Neural crest cell (in vitro differentiated cells): ENCODE data around the gene SCRT2. TPM values are rescaled to one million over a fixed set of nuclear protein-coding genes. Genes with fewer than 3 reads are reported as not detected.

Experiments
- DNase-seq: peaks from one replicate; pipeline ENCODE4 v3.0.0; 2021; ENCODE audit warnings: low read depth, mixed read lengths, low spot score
- H3K27ac Mint-ChIP-seq: one replicate; pipeline ENCODE4 v1.8.0; 2021; ENCODE audit warnings: mild to moderate bottlenecking, mixed read lengths; ENCODE audit not compliant: unreplicated experiment
- H3K27me3 Mint-ChIP-seq: 2 replicates; pipeline ENCODE4 v1.8.0; 2021; ENCODE audit warnings: low read depth, mild to moderate bottlenecking, mixed read lengths
- H3K36me3 Mint-ChIP-seq: 2 replicates; pipeline ENCODE4 v1.8.0; 2021; ENCODE audit warnings: low read depth, mild to moderate bottlenecking, mixed read lengths
- H3K4me1 Mint-ChIP-seq: 2 replicates; pipeline ENCODE4 v1.8.0; 2021; ENCODE audit warnings: mixed read lengths
- H3K4me3 Mint-ChIP-seq: one replicate; pipeline ENCODE4 v1.8.0; 2021; ENCODE audit warnings: mild to moderate bottlenecking, mixed read lengths
- H3K9me3 Mint-ChIP-seq: 2 replicates; pipeline ENCODE4 v1.8.0; 2021; ENCODE audit warnings: mixed read lengths
- total RNA-seq: library from RNA; stranded (reverse); gene quantifications from 2 replicates; pipeline ENCODE4 v1.2.1, GENCODE V29; 2021
- TF ChIP-seq, protein P1 (sequence below): fragments of 200-600 bp; sonication (generic); conservative IDR thresholded peaks from 2 replicates; pipeline ENCODE4 v1.5.0; 2021; ENCODE audit warnings: antibody characterized with exemption, mild to moderate bottlenecking

Gene SCRT2
- total RNA-seq, 1 donor from 2014 or later, result 3.7 TPM

DNA sequence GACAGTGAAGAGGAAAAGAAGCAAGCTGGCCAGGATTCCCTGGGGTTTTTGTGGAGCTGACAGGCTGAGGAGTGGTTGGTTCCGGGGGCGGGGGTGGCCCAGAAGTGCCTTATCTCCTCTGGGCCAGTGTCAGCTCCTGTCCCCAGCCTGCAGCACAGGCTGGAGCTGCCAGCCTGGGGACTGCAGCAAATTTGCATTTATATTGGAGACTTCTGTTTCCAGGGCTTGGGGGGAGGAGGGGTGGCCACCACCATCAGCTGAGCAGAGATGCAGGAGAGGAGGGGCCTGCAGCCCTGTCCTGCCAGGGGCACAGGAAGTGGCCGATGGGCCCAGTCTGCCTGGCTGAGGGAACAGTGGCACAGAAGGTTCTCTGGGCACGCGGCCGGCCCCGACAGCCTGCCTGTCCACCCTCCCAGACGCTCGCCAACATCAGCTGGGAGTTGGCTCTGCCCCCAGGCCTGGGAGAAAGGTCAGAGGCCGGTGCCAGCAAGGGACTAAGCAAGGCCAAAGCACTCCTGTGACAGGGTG, 24.3 kb upstream of the SCRT2 start:
- Mint-ChIP-seq H3K27ac (no peak overlapping the region), H3K27me3 (no peaks in the 10 kb centered on the region), H3K4me3 (no peak overlapping the region), H3K36me3 (no peaks in the 10 kb centered on the region), H3K4me1 (peaks cover 24% of the 10 kb centered on the region), H3K9me3 (no peaks in the 10 kb centered on the region)
- DNase-seq, result no peak
- TF ChIP-seq, protein P1, sequence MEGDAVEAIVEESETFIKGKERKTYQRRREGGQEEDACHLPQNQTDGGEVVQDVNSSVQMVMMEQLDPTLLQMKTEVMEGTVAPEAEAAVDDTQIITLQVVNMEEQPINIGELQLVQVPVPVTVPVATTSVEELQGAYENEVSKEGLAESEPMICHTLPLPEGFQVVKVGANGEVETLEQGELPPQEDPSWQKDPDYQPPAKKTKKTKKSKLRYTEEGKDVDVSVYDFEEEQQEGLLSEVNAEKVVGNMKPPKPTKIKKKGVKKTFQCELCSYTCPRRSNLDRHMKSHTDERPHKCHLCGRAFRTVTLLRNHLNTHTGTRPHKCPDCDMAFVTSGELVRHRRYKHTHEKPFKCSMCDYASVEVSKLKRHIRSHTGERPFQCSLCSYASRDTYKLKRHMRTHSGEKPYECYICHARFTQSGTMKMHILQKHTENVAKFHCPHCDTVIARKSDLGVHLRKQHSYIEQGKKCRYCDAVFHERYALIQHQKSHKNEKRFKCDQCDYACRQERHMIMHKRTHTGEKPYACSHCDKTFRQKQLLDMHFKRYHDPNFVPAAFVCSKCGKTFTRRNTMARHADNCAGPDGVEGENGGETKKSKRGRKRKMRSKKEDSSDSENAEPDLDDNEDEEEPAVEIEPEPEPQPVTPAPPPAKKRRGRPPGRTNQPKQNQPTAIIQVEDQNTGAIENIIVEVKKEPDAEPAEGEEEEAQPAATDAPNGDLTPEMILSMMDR, result no peak

DNA sequence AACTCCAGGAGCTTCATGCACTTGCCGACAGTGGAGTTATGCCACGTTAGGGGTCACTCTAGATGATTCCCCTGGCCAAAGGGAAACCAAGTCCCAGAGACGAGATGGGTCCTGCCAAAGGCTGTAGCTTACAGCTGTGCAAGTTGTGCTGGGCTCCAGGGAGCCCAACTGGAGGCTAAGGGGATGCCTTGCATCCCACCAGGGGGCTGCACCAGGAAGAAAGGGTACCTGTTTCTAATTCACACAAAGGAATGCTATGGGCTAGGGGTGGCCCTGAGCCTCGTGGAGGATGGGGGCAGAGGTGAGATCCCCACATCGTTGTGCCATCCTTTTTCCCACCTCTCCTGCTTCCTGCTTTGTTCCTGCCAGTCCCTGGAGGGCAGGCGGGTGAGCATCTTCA, 23.7 kb upstream of the SCRT2 start:
- Mint-ChIP-seq H3K36me3 (no peaks in the 10 kb centered on the region), H3K4me3 (no peak overlapping the region), H3K9me3 (no peaks in the 10 kb centered on the region), H3K4me1 (peaks cover 24% of the 10 kb centered on the region), H3K27me3 (peaks cover under 1% of the 10 kb centered on the region), H3K27ac (no peak overlapping the region)
- no peak for DNase-seq
- TF ChIP-seq, protein P1, result no peak

DNA sequence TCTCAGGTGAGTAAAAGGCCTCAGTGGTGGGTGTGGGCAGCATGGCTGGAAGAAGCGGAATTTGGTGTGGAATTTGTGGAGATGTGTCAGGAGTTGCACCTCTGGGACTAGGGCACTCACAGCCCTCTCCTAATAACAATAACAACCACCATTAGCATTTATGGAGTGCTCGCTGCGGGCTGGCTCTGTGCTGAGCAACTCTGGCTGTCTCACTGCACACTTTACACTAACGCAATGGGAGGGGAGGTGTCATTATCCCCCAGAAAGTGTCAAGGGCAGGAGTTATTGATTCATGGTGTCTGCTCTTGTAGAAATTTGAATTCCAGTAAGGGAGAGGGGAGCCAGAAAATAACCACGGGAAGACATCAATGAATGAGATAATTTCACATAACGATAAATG, 22.7 kb upstream of the SCRT2 start:
- Mint-ChIP-seq H3K36me3 (no peaks in the 10 kb centered on the region), H3K27me3 (peaks cover 5% of the 10 kb centered on the region), H3K9me3 (no peaks in the 10 kb centered on the region), H3K27ac (no peak overlapping the region), H3K4me1 (peaks cover 24% of the 10 kb centered on the region), H3K4me3 (no peak overlapping the region)
- no peak for DNase-seq
- TF ChIP-seq, protein P1, result no peak

DNA sequence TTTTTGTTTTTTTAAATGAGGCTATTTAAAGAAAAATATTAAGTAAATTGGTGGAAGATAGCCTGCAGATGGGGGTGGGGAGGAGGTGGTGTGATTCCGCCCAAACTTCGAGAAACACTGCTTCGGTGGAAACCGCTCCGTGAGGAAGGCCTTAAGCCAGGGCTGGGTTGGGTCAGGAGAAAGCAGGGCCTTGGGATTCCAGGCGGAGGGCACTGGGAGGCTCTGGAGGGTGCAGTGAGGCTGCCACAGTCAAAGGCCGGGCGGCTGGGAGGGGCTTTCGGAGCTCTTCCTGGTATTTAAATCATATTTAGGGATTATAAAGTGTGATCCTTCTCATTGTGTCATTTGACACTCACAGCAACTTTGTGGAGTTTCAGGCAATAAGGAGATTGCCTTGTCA, 22.2 kb upstream of the SCRT2 start:
- Mint-ChIP-seq H3K4me3 (no peak overlapping the region), H3K27ac (no peak overlapping the region), H3K9me3 (no peaks in the 10 kb centered on the region), H3K4me1 (peaks cover 24% of the 10 kb centered on the region), H3K27me3 (peaks cover 7% of the 10 kb centered on the region), H3K36me3 (no peaks in the 10 kb centered on the region)
- TF ChIP-seq, protein P1, result no peak
- DNase-seq, result no peak

DNA sequence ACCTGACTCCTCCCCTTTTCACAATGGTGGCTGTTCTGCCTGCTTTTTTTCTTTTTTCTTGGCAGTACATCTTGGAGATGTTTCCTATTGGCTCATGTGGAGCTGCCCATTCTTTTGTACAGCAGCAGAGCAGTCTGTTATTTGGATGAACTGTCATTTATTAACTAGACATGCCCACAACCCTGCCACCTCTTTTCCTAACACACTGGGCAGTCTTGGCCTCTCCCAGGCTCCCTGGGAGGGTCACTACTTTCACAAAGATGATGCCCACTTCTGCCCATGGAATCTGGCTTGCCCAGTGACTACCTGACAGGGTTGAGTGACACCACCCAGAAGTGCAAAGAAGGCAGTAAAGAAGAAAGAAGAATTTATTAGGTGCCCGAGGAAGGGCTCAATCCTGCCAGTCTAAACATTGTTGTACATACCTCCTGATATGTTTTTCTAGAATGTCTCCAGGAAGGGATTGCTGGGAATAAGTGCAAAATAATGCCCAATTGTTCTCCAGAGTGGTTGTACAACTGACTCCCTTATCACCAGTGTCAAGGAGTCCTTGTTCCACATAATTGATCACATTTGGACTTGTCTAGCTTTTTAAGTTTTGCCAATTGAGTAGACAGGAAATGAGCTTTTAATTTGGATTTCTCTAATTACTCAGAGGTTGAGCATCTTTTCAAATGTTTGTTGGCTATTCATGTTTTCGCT, 19.7 kb upstream of the SCRT2 start:
- H3K36me3 Mint-ChIP-seq, result no peaks in the 10 kb centered on the region
- no peak overlapping the region for H3K27ac Mint-ChIP-seq
- no peak overlapping the region for H3K4me3 Mint-ChIP-seq
- peaks cover 24% of the 10 kb centered on the region for H3K4me1 Mint-ChIP-seq
- DNase-seq, result no peak
- no peaks in the 10 kb centered on the region for H3K9me3 Mint-ChIP-seq
- TF ChIP-seq, protein P1, result no peak
- peaks cover 28% of the 10 kb centered on the region for H3K27me3 Mint-ChIP-seq
